ENCODE data around the gene GAB1. TPM values are rescaled to one million over a fixed set of nuclear protein-coding genes. Genes with fewer than 3 reads are reported as not detected.
A peak's percentile ranks its signal among the peaks of the same experiment; 100 is the strongest.
"Not testable (repeated sequence)": the region's sequence is repeated elsewhere in the genome, so short reads cannot be mapped to it uniquely, and the experiment has no call there.

The GAB1 gene
- polyA plus RNA-seq, 4 donors, result 38.0 to 53.9 (median 46.5) TPM

DNA sequence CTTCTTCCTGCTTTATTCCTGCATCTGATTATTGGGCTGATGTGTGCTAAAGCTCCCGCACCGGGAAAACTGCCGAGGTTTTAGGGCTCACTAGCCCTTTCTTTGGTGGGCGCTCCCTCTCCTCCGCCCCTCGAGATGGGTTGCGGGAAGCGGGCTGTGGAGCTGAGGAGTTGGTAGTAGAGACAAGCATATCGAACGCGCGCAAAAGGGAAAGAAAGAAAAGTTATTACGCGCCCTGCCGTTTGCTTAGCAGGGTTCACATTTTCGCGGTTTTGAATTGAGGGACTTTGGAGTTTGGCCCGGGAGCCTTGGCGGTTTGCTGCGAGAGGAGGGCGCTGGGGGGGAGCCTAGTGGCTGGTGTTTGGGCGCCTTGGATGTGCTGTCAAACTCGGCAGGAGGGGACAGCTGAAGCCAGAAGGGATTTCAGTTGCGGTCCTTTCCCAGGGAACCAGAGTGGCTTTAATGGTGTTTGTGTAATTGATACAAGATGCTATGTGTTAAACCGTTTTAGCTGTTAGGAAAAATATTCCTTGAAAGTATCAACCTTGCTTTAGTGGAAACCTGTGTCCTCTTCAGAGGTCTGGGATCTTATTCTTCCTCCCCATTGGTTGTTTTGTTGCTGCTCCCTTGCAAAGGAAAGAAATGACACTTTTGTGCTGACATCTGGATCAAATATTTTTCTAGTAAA lies 1.1 kb downstream of the GAB1 start:
- peak in 1 of 4 donors; percentile 36 for DNase-seq (ENCODE audit: low read depth in 4 of 4, low spot score in 3 of 4)

DNA sequence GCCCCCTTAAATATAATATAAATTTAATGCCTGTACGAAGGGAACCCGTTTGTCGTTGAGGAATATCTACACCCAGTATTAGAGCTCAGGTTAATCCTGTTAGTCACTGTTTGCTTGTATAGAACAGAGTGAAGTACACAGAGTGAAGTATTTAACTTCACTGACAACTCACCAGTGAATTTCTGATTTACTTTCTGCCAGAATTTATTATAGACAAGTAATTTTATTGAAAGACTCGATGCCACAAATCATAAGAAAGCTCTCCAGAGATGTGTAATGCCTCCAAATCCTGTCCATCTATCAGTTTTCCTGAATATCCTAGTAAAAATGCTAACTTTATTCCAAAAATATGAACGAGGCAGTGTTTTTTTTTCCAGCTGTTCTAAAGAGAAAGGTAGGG lies 1.6 kb downstream of the GAB1 start:
- DNase-seq (ENCODE audit: low read depth in 4 of 4, low spot score in 3 of 4), result no peak

DNA sequence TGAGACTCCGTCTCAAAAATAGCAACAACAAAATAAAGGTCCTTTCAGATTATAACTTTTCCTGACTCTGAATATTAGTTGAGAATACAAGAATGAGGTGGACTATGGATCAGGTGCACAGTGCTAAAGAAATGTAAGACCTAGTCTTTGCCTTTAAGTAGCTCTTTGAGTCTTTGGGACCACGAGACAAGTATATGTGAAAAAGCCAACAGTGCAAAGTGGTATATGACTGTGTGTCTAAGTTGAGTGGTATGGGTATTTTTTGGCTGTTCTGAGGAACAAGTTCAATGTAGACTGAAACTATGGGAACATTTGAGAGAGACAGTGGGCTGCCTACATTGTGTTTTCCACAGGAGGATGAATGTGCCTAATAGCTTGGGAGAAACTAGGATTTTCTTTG lies 2.8 kb downstream of the GAB1 start:
- no peak for DNase-seq (ENCODE audit: low read depth in 4 of 4, low spot score in 3 of 4)

DNA sequence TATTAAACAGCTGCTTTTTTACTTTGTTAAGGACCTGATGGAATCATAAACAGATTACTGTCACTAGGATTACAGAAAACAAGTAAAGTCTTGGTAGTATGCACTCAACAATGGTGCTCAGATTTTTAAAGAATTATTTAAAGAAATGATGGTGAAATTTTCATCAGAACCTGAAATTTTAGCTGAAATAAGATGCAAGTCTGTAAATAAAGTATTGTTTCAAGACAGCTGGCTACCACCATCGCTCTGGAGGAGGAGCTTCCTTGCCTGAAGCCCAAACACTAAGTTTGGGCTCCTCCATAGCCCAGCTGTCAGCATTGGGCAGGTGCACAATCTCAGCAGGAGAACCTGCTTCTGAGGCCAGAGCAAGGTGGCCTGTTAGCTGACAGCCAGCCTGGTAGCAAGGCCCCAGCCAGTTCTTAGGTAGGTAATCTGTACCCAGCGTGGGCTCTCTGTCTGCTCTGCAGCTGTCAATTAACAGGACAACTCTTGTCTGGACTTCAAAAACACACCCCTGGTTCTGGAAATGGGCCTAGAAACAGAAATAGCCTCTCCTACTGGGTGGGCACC lies 4.6 kb downstream of the GAB1 start:
- no peak for DNase-seq (ENCODE audit: low read depth in 4 of 4, low spot score in 3 of 4)

DNA sequence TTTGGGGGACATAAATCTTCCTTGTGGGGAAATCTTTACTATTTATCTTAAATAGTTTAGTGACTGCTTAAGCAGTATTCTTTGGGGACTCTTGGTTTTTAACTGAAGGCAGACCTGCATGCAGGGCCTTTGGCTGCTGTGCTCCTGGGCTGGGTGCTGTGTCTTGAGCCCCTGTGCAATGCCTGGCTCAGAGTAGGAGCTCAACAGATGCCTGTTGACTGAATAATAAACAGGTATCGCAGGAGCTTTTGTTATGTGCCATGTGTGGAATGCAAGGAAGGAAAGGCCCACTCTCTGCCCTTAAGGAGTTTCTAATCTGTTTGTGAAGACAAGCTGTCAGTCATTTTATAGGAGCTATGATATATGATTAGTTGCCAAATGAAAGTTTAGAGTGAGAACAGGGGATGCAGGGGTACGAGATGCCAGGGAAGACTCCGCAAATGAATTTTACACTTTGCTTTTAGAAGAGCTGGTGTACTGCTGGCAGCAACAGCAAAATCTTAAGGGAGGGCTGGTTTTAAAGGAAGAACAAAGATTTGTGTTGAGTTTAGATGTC lies 6.7 kb downstream of the GAB1 start:
- no peak for DNase-seq (ENCODE audit: low read depth in 4 of 4, low spot score in 3 of 4)

DNA sequence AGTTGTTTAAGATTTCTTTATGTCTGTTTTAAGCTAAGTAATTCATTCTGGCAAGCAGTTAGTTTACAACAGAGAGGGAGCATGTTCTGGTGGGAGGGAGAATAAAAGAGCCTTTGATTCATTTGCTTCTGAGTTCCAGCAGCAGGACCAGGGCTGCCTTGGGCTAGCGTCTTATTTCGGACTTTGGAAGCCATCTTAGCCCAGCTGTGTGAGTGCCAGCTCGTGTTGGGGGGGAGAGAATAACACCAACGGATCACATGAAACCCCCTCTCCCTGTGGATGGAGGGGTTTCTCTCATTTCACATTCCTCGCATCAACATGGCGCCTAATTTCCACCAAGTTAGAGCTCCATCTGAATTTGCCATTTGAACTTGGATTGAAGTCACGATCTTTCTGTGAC lies 7.4 kb downstream of the GAB1 start:
- no peak for DNase-seq (ENCODE audit: low read depth in 4 of 4, low spot score in 3 of 4)

DNA sequence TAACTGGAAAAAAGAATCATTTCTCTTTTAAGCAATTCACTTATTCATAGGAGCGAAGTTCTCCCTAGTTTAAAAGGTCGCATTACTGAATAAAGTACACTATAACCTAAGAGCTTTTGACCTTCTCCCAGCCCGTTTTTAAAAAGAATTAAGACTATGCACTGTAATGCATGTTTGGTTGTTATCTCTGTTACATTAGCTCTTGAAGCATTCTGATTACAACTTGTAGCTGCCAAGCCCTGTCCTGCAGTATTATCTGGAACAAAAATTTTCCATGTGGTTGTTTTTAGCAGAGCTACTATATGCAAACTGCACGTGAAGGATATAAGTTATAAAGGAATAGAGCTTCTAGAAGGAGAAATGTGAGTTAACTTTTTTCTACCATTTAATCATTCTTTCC lies 8.1 kb downstream of the GAB1 start:
- DNase-seq (ENCODE audit: low read depth in 4 of 4, low spot score in 3 of 4), result no peak

DNA sequence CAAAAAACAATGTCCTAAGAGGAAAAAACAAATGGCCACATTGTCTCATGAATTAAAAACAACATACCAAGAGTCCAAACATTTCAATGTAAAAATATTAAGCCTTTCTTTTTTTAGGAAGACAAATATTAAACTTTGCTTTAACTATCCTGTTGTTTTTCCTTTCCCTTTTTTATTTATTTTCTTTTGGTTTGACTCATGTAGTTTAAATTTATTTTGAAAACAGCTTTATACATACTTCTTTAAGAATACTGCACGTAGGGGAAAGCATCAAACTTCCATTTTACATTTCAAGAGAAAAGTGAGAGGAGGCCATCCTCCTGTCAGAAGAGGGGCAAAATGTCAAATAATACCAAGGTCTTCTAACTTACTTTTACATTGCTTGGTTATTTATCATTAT lies 8.7 kb downstream of the GAB1 start:
- no peak for DNase-seq (ENCODE audit: low read depth in 4 of 4, low spot score in 3 of 4)

DNA sequence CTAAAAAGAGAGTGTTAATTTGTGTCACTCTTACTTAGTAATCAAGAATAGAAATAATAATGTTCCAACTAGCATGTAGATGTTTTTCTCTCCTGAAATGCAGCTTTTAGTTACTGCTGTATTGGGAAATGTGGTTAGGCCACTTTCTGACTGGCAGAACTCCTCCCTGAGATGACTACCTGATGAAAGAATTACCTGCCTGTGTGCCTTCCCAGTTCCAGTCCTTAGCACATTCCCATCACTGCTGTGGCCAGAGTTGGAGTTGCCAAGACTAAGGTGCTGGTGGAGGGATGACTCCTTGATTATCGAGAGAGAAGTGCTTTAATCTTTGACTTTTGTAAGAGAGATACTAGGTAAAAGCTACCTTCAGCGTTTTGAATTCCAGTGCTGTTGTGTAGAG lies 9.5 kb downstream of the GAB1 start:
- DNase-seq (ENCODE audit: low read depth in 4 of 4, low spot score in 3 of 4), result no peak

DNA sequence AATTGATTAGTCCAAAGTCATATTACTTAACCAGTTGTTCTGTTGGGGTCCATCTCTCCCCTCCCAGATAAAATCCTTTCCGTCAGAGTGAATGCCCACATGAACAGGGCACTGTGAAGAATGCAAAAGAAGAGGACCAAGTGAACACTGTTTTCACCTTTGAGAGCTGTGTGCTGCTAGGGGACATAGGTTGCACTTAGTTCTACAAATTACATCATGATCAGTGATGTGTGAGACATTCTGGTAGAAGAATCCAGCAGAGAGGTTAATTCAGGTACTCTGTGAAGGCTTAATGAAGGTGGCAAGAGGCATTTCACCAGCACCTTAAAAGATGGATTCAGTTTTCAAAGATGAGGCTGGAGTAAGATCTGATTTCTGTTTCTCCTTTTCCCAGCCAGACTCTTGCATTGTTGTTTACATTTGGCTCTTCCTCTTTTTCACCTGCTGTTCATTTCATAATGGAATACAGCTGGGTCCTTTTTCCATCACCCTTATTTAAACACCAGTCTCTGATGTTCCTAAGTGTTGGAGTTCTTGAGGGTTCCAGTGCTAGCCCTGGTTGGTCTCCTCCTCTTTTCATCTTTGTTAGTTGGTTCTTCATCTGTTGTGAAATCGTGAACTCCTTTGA lies 10.9 kb downstream of the GAB1 start:
- DNase-seq (ENCODE audit: low read depth in 4 of 4, low spot score in 3 of 4), result no peak

DNA sequence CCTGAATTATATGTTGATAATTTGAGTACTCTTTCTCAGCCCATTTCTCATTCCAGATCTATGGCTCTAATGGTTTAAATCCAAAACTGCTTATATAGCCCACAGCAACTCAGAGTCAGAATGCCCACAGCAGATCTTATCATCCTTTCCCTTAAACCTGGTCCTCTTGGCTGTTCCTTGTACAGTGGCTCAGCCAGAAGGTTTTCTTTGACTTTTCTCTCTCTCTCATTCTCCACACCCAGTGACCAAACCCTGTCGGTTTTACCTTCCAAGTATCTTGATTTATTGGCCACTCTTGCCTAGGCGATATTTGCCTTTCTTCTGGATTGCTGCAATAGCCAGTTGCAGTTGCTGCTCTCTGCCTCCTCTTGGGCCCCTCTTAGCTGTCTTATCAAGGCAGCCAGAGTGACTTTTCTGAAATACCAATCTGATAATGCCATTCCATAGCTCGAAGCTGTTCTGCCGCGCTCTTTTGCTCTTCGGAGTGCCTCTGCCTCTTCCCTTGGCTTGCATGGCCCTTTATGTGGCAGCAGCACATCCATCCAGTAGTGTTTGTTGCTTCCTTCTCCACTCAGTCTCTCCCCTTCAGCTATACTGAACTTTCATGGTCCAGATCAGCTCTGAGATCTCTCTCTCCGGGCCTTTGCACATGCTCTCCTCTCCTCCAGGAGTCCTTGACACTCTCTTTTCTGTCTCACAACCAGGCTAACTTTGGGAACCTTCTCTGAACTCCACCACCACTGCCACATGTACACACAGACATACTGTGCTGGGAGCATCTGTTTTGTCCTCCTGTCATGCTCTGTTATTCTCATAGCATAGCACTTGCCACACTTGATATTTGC lies 11.8 kb downstream of the GAB1 start:
- DNase-seq (ENCODE audit: low read depth in 4 of 4, low spot score in 3 of 4), result no peak

DNA sequence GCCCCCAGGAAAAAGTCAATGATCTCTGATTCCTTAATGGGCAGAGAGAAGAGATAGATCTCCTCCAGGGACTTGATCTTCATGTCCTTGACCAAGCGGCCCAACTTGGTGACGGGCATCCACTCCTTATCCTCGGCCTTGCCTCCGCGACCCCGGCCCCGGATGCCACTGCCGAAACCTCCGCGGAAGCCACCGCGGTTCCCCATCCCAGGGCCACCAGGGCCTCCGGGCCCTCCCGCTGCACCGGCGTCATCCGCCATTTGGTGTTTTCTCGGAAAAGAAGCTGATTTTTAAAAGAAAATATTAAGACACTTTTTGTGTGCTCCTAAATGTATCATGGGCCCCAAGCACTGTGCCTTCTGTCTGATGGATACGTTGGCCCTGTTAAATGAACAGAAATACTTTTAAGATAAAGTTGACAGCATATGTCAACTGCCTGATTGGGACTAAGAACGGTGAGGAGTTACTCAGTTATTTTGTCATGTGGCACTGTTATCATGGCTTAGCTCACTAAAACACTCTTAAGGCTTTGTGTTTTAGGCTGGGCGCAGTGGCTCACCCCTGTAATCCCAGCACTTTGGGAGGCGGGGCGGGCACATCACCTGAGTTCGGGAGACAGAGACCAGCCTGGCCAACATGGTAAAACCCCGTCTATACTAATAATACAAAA lies 13.3 kb downstream of the GAB1 start:
- DNase-seq (ENCODE audit: low read depth in 4 of 4, low spot score in 3 of 4), result not testable (repeated sequence)

DNA sequence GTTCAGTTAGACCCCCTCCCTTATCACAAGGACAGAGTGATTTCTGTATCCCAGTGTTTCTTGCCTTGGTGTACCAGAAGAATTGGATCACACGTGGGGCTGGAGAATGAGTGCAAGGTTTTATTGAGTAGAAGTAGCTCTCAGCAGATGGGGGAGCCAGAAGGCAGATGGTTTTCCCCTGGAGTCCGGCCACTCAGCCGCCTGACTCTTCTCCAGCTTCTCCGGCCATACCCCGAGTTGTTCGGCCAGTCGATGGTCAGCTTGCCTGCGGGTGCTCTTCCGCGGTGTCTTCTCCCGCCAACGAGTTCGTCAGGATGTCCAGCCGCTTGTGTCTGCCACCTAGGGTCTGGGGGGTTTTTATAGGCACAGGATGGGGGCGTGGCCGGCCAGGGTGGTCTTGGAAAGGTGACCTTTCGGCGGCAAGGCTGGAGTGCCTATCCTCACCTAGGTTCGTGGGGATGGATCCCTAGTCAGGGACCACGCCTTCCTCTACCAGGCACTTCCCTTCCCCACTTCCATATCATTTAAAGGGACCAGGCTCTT lies 14.5 kb downstream of the GAB1 start:
- no peak for DNase-seq (ENCODE audit: low read depth in 4 of 4, low spot score in 3 of 4)

DNA sequence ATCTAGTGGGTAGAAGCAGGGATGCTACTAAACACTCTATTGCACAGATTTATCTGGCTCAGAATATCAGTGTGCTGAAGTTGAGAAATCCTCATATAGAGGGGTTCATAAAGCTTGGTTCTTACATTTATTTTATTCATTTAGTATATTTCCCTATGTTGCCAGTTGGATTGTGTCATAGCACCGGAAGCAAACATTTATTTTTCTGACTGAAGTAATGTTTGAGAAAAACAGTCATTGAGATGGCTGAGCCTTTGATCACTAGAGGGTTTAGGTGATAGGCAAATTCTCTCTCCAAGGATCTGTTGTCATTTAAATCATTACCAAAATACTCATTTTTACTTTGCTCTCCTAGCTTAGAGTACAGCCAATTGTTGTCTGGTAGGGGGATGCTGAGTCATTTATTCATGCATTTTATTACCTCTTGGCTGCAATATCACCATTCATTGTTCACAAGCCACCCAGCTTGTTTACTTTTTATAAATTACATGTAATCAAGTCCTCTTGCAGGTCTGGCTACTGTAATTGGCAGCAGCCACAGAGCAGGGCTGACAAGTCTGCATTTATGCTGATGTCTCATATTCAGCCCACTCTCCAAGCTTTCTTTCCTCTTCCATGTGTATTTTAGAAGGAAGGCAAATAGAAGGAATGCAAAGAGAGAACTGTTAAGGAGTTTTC lies 15.2 kb downstream of the GAB1 start:
- no peak for DNase-seq (ENCODE audit: low read depth in 4 of 4, low spot score in 3 of 4)

DNA sequence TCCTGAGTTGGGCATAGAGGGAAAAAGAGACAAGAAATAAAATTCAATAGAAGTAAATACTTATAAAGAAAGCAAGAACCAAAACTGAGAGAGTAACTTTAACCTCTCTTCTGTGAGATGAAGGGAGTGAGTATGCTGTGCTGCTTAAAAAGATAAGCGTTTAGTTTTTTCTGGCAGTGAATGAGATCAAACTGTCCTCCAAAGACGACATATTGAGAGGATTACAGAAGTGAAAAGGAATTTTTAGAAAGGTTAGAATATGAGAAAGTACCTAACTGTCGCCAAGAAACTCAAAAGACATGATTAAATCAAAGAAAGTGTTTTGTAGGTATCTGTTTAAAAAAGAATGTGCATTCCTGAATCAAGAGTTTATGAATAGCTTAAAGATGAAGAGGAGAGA lies 16.0 kb downstream of the GAB1 start:
- no peak for DNase-seq (ENCODE audit: low read depth in 4 of 4, low spot score in 3 of 4)

DNA sequence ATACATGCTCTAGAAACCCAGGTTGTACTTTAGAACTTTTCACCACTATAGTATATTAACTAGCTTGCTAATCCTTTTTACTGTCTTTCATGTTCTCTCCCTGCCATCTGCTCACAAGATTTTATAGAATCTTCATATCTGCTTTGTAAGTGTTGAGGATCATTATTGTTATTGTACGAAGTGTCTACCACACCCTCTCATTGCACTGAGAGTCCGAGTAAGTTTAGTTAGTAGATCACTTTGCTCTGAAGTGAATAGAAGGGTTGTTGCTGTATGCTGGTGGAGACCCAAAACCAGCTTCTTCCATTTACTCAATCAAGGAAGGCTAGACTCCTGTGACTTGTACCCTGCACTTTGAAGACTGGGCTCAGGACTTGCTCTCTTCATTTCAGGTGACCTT lies 17.1 kb downstream of the GAB1 start:
- no peak for DNase-seq (ENCODE audit: low read depth in 4 of 4, low spot score in 3 of 4)

DNA sequence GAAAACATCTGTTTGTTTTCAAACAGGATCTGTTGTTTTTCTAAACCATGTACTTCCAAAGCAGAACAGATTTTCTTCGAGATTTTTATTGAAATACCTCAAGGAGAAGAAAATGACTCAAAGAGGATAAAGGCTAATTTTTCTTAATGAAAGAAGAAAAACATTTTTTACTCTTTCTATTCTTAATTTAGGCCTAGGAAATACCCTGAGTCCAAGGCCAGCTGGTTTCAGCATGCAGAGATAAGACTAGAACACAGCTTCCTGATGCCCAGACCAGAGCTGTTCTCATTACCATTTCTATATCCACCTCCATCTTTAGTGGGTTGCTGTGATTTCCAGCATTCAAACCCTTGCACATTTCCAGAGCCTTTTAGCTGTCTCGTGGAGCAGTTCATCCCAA lies 18.3 kb downstream of the GAB1 start:
- no peak for DNase-seq (ENCODE audit: low read depth in 4 of 4, low spot score in 3 of 4)

DNA sequence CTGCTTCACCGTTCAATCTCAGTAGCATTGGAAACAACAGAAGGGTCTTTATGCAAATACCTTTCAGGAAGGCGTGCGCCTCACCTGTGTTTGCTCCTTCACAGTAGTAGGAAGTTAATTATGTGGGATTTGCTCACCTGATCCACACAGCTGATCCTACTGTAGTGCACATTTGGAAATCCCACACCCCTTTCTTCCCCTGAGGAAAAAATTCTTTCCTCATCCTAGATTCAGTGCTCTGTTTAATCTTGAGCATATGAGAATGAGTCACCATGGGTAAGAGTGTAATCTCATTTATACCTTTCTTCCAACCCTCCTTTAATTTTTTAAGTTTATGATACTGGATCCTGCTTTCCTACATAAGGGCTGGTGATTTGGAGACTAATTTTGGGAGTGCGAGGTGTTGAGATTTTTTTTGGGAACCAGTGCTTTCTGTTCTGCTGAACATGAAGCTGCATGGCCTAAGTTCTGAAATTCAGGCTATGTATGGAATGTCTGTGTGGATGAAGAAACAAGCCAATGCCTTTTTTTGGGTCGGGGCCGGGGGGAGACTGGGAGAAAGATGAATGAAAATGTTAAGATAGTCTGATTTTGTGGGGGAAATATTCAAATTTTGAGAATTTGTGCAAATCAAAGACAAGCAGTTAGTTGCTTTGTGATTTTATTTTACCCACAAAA lies 19.0 kb downstream of the GAB1 start:
- no peak for DNase-seq (ENCODE audit: low read depth in 4 of 4, low spot score in 3 of 4)

DNA sequence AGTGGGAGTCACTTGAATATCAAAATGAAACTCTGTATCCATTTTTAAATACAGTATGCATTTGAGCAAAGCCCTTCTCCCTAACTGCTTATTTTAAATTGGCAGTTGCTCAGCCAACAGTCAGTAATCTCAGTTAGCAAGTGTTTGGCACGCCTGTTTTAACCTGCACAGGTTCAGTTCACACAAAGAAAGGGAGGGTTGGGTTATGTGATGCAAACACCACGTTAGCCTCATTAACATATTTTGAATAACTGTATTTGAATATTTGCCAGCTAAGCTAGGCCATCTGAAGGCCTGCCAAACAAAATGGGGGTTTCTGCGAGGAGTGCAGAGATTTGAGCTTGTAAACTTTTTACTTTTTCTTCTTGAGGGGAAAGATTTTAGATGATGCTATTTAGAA lies 19.8 kb downstream of the GAB1 start:
- no peak for DNase-seq (ENCODE audit: low read depth in 4 of 4, low spot score in 3 of 4)
